ENCODE results near the gene ZCCHC2.

The ZCCHC2 gene

GRCh38 chr18:62522504-62523254, at the start of gene ZCCHC2:
ZCCHC2 (plus strand) TSS chr18:62523025; CDS start chr18:62523425, 400 bp downstream.
- peak; percentile 96 to 97 for DNase-seq (ENCODE audit: low read depth in 2 of 2, low spot score in 1 of 2)

GRCh38 chr18:62479574-62479973, 43.3 kb upstream of the ZCCHC2 start:
- DNase-seq (ENCODE audit: low read depth in 2 of 2, low spot score in 1 of 2), result no peak

- no peak for DNase-seq (ENCODE audit: low read depth in 2 of 2, low spot score in 1 of 2)
These were observed 41.9 kb upstream of the ZCCHC2 start for GRCh38 chr18:62480927-62481326.

GRCh38 chr18:62484941-62485340, 37.9 kb upstream of the ZCCHC2 start:
- DNase-seq (ENCODE audit: low read depth in 2 of 2, low spot score in 1 of 2), result no peak

GRCh38 chr18:62485684-62486083, 37.1 kb upstream of the ZCCHC2 start:
- no peak for DNase-seq (ENCODE audit: low read depth in 2 of 2, low spot score in 1 of 2)

GRCh38 chr18:62486290-62486964, 36.4 kb upstream of the ZCCHC2 start:
- DNase-seq (ENCODE audit: low read depth in 2 of 2, low spot score in 1 of 2), result no peak

GRCh38 chr18:62487161-62487560, 35.7 kb upstream of the ZCCHC2 start:
- no peak for DNase-seq (ENCODE audit: low read depth in 2 of 2, low spot score in 1 of 2)

- no peak for DNase-seq (ENCODE audit: low read depth in 2 of 2, low spot score in 1 of 2)
These were observed 31.7 kb upstream of the ZCCHC2 start for GRCh38 chr18:62490967-62491695.

- no peak for DNase-seq (ENCODE audit: low read depth in 2 of 2, low spot score in 1 of 2)
These were observed 29.6 kb upstream of the ZCCHC2 start for GRCh38 chr18:62493033-62493862.

- DNase-seq (ENCODE audit: low read depth in 2 of 2, low spot score in 1 of 2), result no peak
These were observed 28.1 kb upstream of the ZCCHC2 start for GRCh38 chr18:62494764-62495163.

- no peak for DNase-seq (ENCODE audit: low read depth in 2 of 2, low spot score in 1 of 2)
These were observed 26.6 kb upstream of the ZCCHC2 start for GRCh38 chr18:62496262-62496661.

- no peak for DNase-seq (ENCODE audit: low read depth in 2 of 2, low spot score in 1 of 2)
These were observed 25.5 kb upstream of the ZCCHC2 start for GRCh38 chr18:62497190-62497772.

- DNase-seq (ENCODE audit: low read depth in 2 of 2, low spot score in 1 of 2), result no peak
These were observed 24.1 kb upstream of the ZCCHC2 start for GRCh38 chr18:62498616-62499262.

- DNase-seq (ENCODE audit: low read depth in 2 of 2, low spot score in 1 of 2), result no peak
These were observed 23.6 kb upstream of the ZCCHC2 start for GRCh38 chr18:62499263-62499650.

GRCh38 chr18:62500174-62500573, 22.7 kb upstream of the ZCCHC2 start:
- no peak for DNase-seq (ENCODE audit: low read depth in 2 of 2, low spot score in 1 of 2)

- DNase-seq (ENCODE audit: low read depth in 2 of 2, low spot score in 1 of 2), result no peak
These were observed 21.7 kb upstream of the ZCCHC2 start for GRCh38 chr18:62500966-62501591.

GRCh38 chr18:62505669-62506494, 16.9 kb upstream of the ZCCHC2 start:
- DNase-seq (ENCODE audit: low read depth in 2 of 2, low spot score in 1 of 2), result no peak

- DNase-seq (ENCODE audit: low read depth in 2 of 2, low spot score in 1 of 2), result no peak
These were observed 16.2 kb upstream of the ZCCHC2 start for GRCh38 chr18:62506495-62507143.
